ENCODE measurements around the gene GRIN2D. TPM values are rescaled to one million over a fixed set of nuclear protein-coding genes. Genes with fewer than 3 reads are reported as not detected.
"Not testable (repeated sequence)": the region's sequence is repeated elsewhere in the genome, so short reads cannot be mapped to it uniquely, and the experiment has no call there.

The GRIN2D gene
- total RNA-seq, 2 donors from 2014 or later, result 0.68 TPM; not detected in 1

DNA sequence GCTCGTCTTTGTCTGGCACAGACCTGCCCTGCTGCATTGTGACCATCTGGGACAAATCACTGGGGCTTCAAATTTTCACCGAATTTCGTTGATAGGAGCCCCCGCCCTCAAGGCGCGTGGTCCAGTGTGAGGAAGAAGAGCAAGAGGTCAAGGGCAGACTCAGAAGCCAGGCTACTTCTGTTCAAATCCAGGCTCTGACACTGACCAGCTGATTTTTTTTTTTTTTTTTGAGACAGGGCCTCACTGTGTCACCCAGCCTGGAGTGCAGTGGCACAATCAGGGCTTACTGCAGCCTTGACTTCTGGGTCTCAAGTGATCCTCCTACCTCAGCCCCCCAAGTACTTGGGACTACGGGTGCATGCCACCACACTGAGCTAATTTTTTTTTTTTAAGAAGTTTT lies 22.1 kb upstream of the GRIN2D start:
- TF ChIP-seq, protein P1, sequence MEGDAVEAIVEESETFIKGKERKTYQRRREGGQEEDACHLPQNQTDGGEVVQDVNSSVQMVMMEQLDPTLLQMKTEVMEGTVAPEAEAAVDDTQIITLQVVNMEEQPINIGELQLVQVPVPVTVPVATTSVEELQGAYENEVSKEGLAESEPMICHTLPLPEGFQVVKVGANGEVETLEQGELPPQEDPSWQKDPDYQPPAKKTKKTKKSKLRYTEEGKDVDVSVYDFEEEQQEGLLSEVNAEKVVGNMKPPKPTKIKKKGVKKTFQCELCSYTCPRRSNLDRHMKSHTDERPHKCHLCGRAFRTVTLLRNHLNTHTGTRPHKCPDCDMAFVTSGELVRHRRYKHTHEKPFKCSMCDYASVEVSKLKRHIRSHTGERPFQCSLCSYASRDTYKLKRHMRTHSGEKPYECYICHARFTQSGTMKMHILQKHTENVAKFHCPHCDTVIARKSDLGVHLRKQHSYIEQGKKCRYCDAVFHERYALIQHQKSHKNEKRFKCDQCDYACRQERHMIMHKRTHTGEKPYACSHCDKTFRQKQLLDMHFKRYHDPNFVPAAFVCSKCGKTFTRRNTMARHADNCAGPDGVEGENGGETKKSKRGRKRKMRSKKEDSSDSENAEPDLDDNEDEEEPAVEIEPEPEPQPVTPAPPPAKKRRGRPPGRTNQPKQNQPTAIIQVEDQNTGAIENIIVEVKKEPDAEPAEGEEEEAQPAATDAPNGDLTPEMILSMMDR (IDR thresholded peaks at IDR 0.05), result no peak

DNA sequence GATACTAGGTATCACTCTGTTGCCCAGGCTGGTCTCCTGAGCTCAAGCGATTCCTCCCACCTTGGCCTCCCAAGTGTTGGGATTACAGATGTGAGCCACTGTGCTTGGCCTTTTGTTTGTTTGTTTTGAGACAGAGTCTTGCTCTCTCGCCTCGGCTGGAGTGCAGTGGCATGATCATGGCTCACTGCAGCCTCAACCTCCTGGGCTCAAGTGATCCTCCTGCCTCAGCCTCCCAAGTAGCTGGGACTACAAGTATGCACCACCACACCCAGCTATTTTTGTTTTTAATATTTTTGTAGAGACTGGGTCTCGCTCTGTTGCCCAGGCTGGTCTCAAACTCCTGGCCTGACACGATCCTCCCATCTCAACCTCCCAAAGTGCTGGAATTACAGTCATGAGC lies 21.7 kb upstream of the GRIN2D start:
- H3K9me3 ChIP-seq; H3K4me3 ChIP-seq; H3K27me3 ChIP-seq (replicated peaks; ENCODE audit: insufficient read depth); H3K4me1 ChIP-seq (ENCODE audit: control insufficient read depth in 1 of 2, low read depth in 2 of 2); DNase-seq (ENCODE audit: low spot score); H3K36me3 ChIP-seq; H3K27ac ChIP-seq; ATAC-seq (ENCODE audit: insufficient number of reproducible peaks, low FRiP score, low read depth): not testable (repeated sequence)

More for the DNA sequence above, 22.1 kb upstream of the GRIN2D start:
- H3K9me3 ChIP-seq, result no peaks in the 10 kb centered on the region
- no peak overlapping the region for H3K27ac ChIP-seq
- no peaks in the 10 kb centered on the region for H3K4me1 ChIP-seq (ENCODE audit: control insufficient read depth in 1 of 2, low read depth in 2 of 2)
- ATAC-seq (ENCODE audit: insufficient number of reproducible peaks, low FRiP score, low read depth), result no peak
- H3K4me3 ChIP-seq, result no peak overlapping the region
- H3K36me3 ChIP-seq, result no peaks in the 10 kb centered on the region
- H3K27me3 ChIP-seq (replicated peaks; ENCODE audit: insufficient read depth), result no peaks in the 10 kb centered on the region
- no peak for DNase-seq (ENCODE audit: low spot score)

DNA sequence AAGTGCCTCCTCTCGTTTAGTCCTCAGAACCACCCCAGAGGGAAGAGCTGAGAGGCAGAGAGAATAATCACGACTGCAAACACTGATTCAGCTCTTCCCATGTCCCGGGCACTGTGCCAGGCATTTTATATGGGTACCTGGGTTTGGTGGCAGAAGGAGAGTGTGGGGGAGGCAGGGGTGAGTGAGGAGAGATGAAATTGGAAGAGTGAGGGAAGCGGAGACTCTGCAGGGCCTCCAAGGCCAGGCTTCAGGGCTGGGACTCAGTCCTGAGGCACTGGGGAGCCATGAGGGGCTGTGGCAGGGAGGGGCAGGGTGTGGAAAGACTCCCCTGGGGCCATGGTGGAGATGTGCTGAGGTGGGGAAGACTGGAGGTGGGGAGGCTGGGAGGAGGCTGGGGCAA lies 20.6 kb upstream of the GRIN2D start:
- no peaks in the 10 kb centered on the region for H3K27me3 ChIP-seq (replicated peaks; ENCODE audit: insufficient read depth)
- H3K4me1 ChIP-seq (ENCODE audit: control insufficient read depth in 1 of 2, low read depth in 2 of 2), result no peaks in the 10 kb centered on the region
- H3K4me3 ChIP-seq, result no peak overlapping the region
- DNase-seq (ENCODE audit: low spot score) (no peak), ATAC-seq (ENCODE audit: insufficient number of reproducible peaks, low FRiP score, low read depth) (no peak)
- no peaks in the 10 kb centered on the region for H3K36me3 ChIP-seq
- no peaks in the 10 kb centered on the region for H3K9me3 ChIP-seq
- TF ChIP-seq, protein P1 (IDR thresholded peaks at IDR 0.05), result no peak
- H3K27ac ChIP-seq, result no peak overlapping the region

DNA sequence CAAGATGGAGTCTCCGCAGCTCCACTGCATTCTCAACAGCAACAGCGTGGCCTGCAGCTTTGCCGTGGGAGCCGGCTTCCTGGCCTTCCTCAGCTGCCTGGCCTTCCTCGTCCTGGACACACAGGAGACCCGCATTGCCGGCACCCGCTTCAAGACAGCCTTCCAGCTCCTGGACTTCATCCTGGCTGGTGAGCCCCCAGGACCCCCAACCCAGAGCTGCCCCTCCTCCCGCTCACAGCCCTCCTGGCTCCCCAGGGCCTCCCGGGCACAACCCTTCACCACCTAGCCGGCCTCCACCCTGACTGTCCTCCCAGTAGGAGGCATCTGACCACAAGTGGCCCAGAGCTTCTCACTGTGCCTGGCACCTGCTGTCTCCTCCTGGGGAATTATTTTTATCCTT lies 19.9 kb upstream of the GRIN2D start:
- DNase-seq (ENCODE audit: low spot score), result no peak

DNA sequence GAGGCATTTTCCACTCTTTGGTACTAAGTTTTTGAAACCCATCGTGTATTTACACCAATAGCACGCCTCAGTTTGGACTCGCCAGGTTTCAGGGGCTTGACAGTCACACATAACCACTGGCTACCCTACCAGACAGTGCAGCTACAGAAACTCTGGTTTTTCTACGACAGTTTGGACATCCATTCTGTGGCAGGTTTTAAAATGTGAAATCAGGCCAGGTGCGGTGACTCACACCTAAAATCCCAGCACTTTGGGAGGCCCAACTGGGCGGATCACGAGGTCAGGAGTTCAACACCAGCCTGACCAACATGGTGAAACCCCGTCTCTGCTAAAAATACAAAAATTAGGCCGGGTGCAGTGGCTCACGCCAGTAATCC lies 15.3 kb upstream of the GRIN2D start:
- peaks cover 15% of the 10 kb centered on the region for H3K36me3 ChIP-seq
- no peaks in the 10 kb centered on the region for H3K4me1 ChIP-seq (ENCODE audit: control insufficient read depth in 1 of 2, low read depth in 2 of 2)
- no peak for ATAC-seq (ENCODE audit: insufficient number of reproducible peaks, low FRiP score, low read depth)
- DNase-seq (ENCODE audit: low spot score), result no peak
- no peak overlapping the region for H3K4me3 ChIP-seq
- H3K27me3 ChIP-seq (replicated peaks; ENCODE audit: insufficient read depth), result no peaks in the 10 kb centered on the region
- TF ChIP-seq, protein P1 (IDR thresholded peaks at IDR 0.05), result no peak
- H3K27ac ChIP-seq, result no peak overlapping the region
- H3K9me3 ChIP-seq, result no peaks in the 10 kb centered on the region

More for the DNA sequence above, 19.9 kb upstream of the GRIN2D start:
- Histone ChIP-seq H3K27me3 (replicated peaks; ENCODE audit: insufficient read depth) (no peaks in the 10 kb centered on the region), H3K4me3 (no peak overlapping the region), H3K4me1 (ENCODE audit: control insufficient read depth in 1 of 2, low read depth in 2 of 2) (no peaks in the 10 kb centered on the region), H3K9me3 (no peaks in the 10 kb centered on the region), H3K36me3 (no peaks in the 10 kb centered on the region), H3K27ac (no peak overlapping the region)
- TF ChIP-seq, protein P1 (IDR thresholded peaks at IDR 0.05), result no peak
- ATAC-seq (ENCODE audit: insufficient number of reproducible peaks, low FRiP score, low read depth), result no peak

DNA sequence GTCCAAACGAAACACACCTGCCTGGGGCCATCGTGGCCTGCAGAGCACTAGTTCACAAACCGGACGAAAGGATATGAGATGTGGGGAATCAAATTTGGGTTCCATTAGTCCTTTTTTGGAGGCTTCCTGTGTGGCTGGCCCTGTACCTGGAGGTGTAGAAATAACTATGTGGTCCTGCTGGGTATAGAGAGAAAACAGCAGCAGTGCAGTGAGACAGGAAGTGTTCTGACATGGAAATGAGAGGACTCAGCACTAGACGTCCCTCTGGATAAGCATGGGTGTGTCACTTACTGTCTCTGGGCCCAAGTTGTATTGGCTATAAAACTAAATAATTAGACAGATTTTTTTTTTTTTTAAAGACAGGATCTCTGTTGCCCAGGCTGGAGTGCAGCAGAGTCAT lies 14.4 kb upstream of the GRIN2D start:
- Histone ChIP-seq H3K9me3 (no peaks in the 10 kb centered on the region), H3K36me3 (peaks cover 23% of the 10 kb centered on the region), H3K27me3 (replicated peaks; ENCODE audit: insufficient read depth) (no peaks in the 10 kb centered on the region), H3K4me1 (ENCODE audit: control insufficient read depth in 1 of 2, low read depth in 2 of 2) (no peaks in the 10 kb centered on the region), H3K27ac (no peak overlapping the region), H3K4me3 (no peak overlapping the region)
- TF ChIP-seq, protein P1 (IDR thresholded peaks at IDR 0.05), result no peak
- ATAC-seq (ENCODE audit: insufficient number of reproducible peaks, low FRiP score, low read depth) (no peak), DNase-seq (ENCODE audit: low spot score) (no peak)

All from thoracic aorta (tissue), 2 donors.